SK-N-MC (cell line): ENCODE data around the gene ECEL1.

Experiments used
- EZH2 ChIP-seq: fragments of 200-600 bp; sonication (generic); IDR thresholded peaks from one replicate; pipeline ENCODE4 v1.6.1; 2017; ENCODE audit warnings: antibody characterized with exemption
- POLR2AphosphoS5 ChIP-seq: IDR thresholded peaks from 2 replicates; pipeline ENCODE4 v1.6.1; 2012; ENCODE audit warnings: mild to moderate bottlenecking, low read depth, low read length, borderline replicate concordance

- TF ChIP-seq EZH2, result no peak
- TF ChIP-seq POLR2AphosphoS5, result no peak
These were observed 33.5 kb upstream of the ECEL1 start for GRCh38 chr2:232521098-232521497.
